SHP77 treated with DMSO at 0.1 percent for 48 hours (cell line): ENCODE data around the gene CAMK1D.
"Not testable (repeated sequence)": the region's sequence is repeated elsewhere in the genome, so short reads cannot be mapped to it uniquely, and the experiment has no call there.

Experiments
- DNase-seq: peaks from one replicate; lab custom pipeline; 2025; lab: John Stamatoyannopoulos, UW

CAMK1D gene

GRCh38 chr10:12854988-12855387, 505.6 kb downstream of the CAMK1D start:
- DNase-seq = no peak

- no peak for DNase-seq
These were observed 513.1 kb downstream of the CAMK1D start for GRCh38 chr10:12862459-12862858.

GRCh38 chr10:12865515-12865914, 516.2 kb downstream of the CAMK1D start:
- not testable (repeated sequence) for DNase-seq

GRCh38 chr10:12868229-12868628, 518.9 kb downstream of the CAMK1D start:
- DNase-seq = no peak

GRCh38 chr10:12869427-12869826, 520.1 kb downstream of the CAMK1D start:
- no peak for DNase-seq

GRCh38 chr10:12872577-12872976, 523.2 kb downstream of the CAMK1D start:
- DNase-seq = no peak

- no peak for DNase-seq
These were observed 523.8 kb downstream of the CAMK1D start for GRCh38 chr10:12873172-12873571.

- no peak for DNase-seq
These were observed 525.2 kb downstream of the CAMK1D start for GRCh38 chr10:12874501-12874900.

GRCh38 chr10:12875100-12875499, 525.8 kb downstream of the CAMK1D start:
- DNase-seq = no peak

- DNase-seq = no peak
These were observed 526.9 kb downstream of the CAMK1D start for GRCh38 chr10:12876266-12876665.

GRCh38 chr10:12877150-12877549, 527.8 kb downstream of the CAMK1D start:
- no peak for DNase-seq

- no peak for DNase-seq
These were observed 531.1 kb downstream of the CAMK1D start for GRCh38 chr10:12880423-12880822.

GRCh38 chr10:12884851-12885250, 535.5 kb downstream of the CAMK1D start:
- no peak for DNase-seq
